GM12892 (cell line): Measurements from ENCODE around the gene WNK2.

Source experiments
- DNase-seq: peaks from one replicate; pipeline ENCODE4 v3.0.0; 2011; ENCODE audit not compliant: insufficient read length
- FAIRE-seq: peaks from 2 replicates; lab custom pipeline; 2011; peaks lifted over from hg19 to GRCh38; lab: Jason Lieb, UNC
- POLR2A ChIP-seq: IDR thresholded peaks from 2 replicates; pipeline ENCODE4 v1.6.1; 2011; ENCODE audit warnings: low read depth, low read length, control low read depth
- POLR2AphosphoS5 ChIP-seq: IDR thresholded peaks from 2 replicates; pipeline ENCODE4 v1.6.1; 2011; ENCODE audit warnings: low read depth, low read length, control low read depth
- TAF1 ChIP-seq: IDR thresholded peaks from 2 replicates; pipeline ENCODE4 v1.6.1; 2011; ENCODE audit warnings: low read depth, mild to moderate bottlenecking, control low read depth, low read length, borderline replicate concordance

WNK2 gene

DNA sequence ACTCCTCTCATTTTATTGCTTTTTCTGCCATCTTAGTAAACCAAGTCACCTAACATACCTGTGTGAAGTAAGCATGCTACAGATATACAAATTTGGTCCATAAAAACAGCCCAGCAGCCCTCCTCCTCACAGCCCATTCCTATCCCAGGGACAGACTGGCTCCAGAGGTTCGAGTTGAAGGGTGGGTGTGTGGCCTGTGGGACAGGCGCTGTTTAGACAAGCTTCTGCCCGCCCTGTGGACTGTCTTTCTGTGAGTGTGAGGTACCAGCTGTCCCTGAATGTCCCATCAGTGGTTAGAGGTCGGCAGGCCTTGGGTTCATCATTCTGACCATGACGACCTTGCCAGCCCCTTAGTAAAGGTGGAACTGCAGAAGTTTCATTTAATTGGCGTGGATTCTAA is 82.0 kb downstream of the WNK2 start:
- no peak for DNase-seq
- TF ChIP-seq POLR2A (no peak), TAF1 (no peak), POLR2AphosphoS5 (no peak)
- no peak for FAIRE-seq

GRCh38 chr9:93266521-93267001 is 82.6 kb downstream of the WNK2 start:
- FAIRE-seq, result no peak
- TF ChIP-seq POLR2AphosphoS5, result no peak
- TF ChIP-seq POLR2A, result no peak
- no peak for TF ChIP-seq TAF1
- no peak for DNase-seq

DNA sequence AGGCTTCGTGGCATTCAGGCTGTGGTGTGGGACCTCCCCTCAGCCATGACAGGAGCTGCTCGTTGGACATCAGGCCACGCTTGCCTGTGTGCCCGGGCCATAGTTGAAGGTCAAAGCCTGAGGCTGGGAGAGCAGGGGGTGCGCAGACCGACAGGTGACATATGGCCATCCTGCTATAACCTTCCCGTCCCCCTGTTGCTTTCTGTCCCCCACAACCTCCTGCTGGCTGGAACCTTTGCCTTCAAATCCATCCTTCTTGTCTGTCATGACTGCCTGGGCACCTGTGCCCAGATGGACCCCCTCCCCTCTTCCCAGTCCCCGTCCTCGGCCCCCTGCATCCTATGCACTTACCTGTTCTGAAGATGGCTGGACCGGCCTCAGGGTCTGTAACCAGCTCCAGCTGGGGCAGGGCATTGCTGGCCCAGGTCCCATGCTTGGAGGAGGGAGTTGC is 83.2 kb downstream of the WNK2 start:
- TF ChIP-seq POLR2AphosphoS5 (no peak), TAF1 (no peak), POLR2A (no peak)
- DNase-seq (no peak), FAIRE-seq (no peak)

- FAIRE-seq, result no peak
- DNase-seq, result peak; percentile 13
- no peak for TF ChIP-seq POLR2A
- no peak for TF ChIP-seq TAF1
- no peak for TF ChIP-seq POLR2AphosphoS5
Measured at GRCh38 chr9:93267681-93268505, 84.0 kb downstream of the WNK2 start.

- TF ChIP-seq TAF1, result no peak
- TF ChIP-seq POLR2A, result no peak
- TF ChIP-seq POLR2AphosphoS5, result no peak
- DNase-seq (peak; percentile 43), FAIRE-seq (peak; percentile 70)
Measured at GRCh38 chr9:93268551-93269314, 84.8 kb downstream of the WNK2 start.

DNA sequence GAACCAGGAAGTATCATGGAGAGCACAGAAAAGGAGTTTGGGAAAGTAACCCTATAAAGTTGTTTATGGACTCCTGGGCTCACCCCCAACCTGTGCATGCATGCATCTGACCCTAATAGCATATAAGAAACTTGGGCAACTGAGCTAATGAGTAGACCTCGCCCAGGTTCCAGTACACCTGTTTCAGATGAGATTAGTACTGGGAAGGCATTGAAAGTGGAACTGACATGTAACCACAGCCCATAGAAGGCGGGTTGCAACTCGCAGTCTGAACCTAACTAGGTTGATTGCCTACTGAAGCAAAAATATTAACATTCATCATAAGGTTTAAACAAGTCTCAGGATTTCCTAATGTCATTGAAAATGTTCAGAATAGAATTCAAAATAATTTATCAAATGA is 87.0 kb downstream of the WNK2 start:
- DNase-seq, result no peak

GRCh38 chr9:93276973-93277372 is 93.0 kb downstream of the WNK2 start:
- FAIRE-seq (no peak), DNase-seq (no peak)
- TF ChIP-seq POLR2A (no peak), TAF1 (no peak), POLR2AphosphoS5 (no peak)

More for the DNA sequence above, 87.0 kb downstream of the WNK2 start:
- TF ChIP-seq POLR2A (no peak), POLR2AphosphoS5 (no peak), TAF1 (no peak)
- no peak for FAIRE-seq

GRCh38 chr9:93278144-93278543 is 94.2 kb downstream of the WNK2 start:
- TF ChIP-seq POLR2AphosphoS5 (no peak), POLR2A (no peak), TAF1 (no peak)
- DNase-seq (no peak), FAIRE-seq (no peak)

- DNase-seq (no peak), FAIRE-seq (no peak)
- TF ChIP-seq POLR2AphosphoS5, result no peak
- no peak for TF ChIP-seq POLR2A
- no peak for TF ChIP-seq TAF1
Measured at GRCh38 chr9:93280661-93281259, 96.8 kb downstream of the WNK2 start.

- no peak for DNase-seq
- TF ChIP-seq POLR2AphosphoS5 (no peak), POLR2A (no peak), TAF1 (no peak)
- no peak for FAIRE-seq
Measured at GRCh38 chr9:93286252-93287188, 102.6 kb downstream of the WNK2 start.

DNA sequence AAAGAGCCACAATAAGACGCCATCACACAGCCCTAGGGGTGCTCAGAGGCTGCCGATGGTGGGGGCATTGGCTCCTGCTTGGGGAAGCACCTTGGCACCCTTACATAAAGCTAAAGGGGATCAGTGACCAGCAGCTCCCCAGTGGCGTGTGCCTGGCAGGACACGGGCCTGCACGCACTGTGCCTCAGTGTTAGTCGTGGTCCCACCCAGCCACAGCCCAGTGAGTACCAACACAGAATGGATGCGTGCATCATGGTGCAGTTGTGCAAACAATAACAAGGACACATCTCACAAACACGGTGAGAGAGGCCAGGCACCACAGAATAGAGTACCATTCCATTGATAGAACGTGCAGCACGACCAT is 103.2 kb downstream of the WNK2 start:
- DNase-seq, result no peak
- TF ChIP-seq POLR2AphosphoS5 (no peak), POLR2A (no peak), TAF1 (no peak)
- no peak for FAIRE-seq
